Endothelial cell of umbilical vein (primary cell): ENCODE results near the gene SLC6A7.

Experiments
- CTCF ChIP-seq, 2 donors: IDR thresholded peaks; 1 replicate in 1 of 2; 2 replicates in 1 of 2; pipeline ENCODE4 v1.5.1; 2011; ENCODE audit warnings: low read length in 2 of 2, mild to moderate bottlenecking in 2 of 2, moderate library complexity in 2 of 2, control low read depth in 1 of 2, inconsistent platforms in 1 of 2, low read depth in 1 of 2; ENCODE audit not compliant: insufficient read depth in 1 of 2; ENCODE audit errors: extremely low read depth in 1 of 2
- GATA2 ChIP-seq: IDR thresholded peaks from 2 replicates; pipeline ENCODE4 v1.7.0; 2011; ENCODE audit warnings: low read depth, mild to moderate bottlenecking, moderate library complexity, mixed read lengths, low read length; ENCODE audit not compliant: insufficient read length, insufficient read depth
- POLR2AphosphoS5 ChIP-seq: IDR thresholded peaks from 2 replicates; pipeline ENCODE4 v1.6.1; 2012; ENCODE audit warnings: low read depth, mild to moderate bottlenecking, control low read depth, low read length, moderate library complexity; ENCODE audit not compliant: insufficient read depth

- TF ChIP-seq GATA2 (no peak), POLR2AphosphoS5 (no peak), CTCF (IDR thresholded peaks at IDR 0.05; ENCODE audit: extremely low read depth in 1 of 2, insufficient read depth in 1 of 2, low read depth in 1 of 2, low read length in 2 of 2) (no peak)
These were observed 55.4 kb downstream of the SLC6A7 start for GRCh38 chr5:150245111-150245789.
